Tibial nerve (tissue), 4 donors: ENCODE measurements around the gene BEAN1.

Experiments
- EP300 ChIP-seq, 2 donors: sonication (generic); formaldehyde crosslinking; IDR thresholded peaks; one replicate each; pipeline ENCODE4 v1.6.1; 2017; ENCODE audit warnings: antibody characterized with exemption in 2 of 2, mild to moderate bottlenecking in 1 of 2
- POLR2A ChIP-seq, 2 donors: fragments of 450-650 bp; IDR thresholded peaks; one replicate each; pipeline ENCODE4 v1.6.1; 2017; ENCODE audit warnings: antibody characterized with exemption in 2 of 2, mild to moderate bottlenecking in 2 of 2, moderate library complexity in 2 of 2
- TF ChIP-seq, protein P1 (sequence below), 5 experiments: fragments of 200-600 bp in 3 of 5; fragments of 450-650 bp in 2 of 5; sonication (generic) in 3 of 5; IDR thresholded peaks; one replicate each; pipeline ENCODE4 v1.5.1; 2016 to 2019; ENCODE audit warnings: antibody characterized with exemption in 5 of 5, mild to moderate bottlenecking in 3 of 5, moderate library complexity in 2 of 5

DNA sequence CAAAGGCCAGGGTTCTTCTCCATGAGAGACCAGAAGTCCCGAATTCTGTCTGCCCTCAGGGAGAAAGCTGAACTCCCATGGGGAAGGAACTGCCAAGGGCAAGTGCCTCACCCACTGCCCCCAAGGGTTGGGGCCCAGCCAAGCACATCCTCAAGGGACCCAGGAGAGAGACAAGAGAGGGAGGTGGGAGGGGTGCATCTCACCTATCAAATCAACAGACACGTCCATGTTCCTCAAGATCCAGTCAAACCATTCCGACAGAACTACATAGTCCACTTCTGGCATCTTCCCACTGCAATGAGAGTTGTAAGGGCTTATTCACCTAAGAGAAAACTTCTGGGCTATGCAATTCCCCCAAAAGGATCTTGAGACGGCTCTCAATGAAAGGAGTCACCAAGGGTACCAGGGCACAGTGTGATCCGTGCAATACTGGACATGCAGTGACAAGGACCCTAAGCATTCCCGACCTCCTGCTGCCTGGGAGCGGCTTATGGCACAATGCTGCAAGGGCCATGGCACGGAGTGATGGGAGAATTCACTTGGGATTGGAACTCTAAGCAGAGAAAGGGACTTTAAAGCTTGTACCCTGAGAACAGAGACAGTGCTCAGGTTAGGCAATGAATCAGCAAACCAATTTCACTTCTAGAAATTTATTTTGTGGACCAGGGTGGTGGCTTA lies 90.6 kb downstream of the BEAN1 start:
- TF ChIP-seq, protein P1, sequence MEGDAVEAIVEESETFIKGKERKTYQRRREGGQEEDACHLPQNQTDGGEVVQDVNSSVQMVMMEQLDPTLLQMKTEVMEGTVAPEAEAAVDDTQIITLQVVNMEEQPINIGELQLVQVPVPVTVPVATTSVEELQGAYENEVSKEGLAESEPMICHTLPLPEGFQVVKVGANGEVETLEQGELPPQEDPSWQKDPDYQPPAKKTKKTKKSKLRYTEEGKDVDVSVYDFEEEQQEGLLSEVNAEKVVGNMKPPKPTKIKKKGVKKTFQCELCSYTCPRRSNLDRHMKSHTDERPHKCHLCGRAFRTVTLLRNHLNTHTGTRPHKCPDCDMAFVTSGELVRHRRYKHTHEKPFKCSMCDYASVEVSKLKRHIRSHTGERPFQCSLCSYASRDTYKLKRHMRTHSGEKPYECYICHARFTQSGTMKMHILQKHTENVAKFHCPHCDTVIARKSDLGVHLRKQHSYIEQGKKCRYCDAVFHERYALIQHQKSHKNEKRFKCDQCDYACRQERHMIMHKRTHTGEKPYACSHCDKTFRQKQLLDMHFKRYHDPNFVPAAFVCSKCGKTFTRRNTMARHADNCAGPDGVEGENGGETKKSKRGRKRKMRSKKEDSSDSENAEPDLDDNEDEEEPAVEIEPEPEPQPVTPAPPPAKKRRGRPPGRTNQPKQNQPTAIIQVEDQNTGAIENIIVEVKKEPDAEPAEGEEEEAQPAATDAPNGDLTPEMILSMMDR (IDR thresholded peaks at IDR 0.05): no peak
- TF ChIP-seq EP300 (IDR thresholded peaks at IDR 0.05) (no peak), POLR2A (IDR thresholded peaks at IDR 0.05) (no peak)
